ENCODE data around the gene WSCD2.

Gene WSCD2

DNA sequence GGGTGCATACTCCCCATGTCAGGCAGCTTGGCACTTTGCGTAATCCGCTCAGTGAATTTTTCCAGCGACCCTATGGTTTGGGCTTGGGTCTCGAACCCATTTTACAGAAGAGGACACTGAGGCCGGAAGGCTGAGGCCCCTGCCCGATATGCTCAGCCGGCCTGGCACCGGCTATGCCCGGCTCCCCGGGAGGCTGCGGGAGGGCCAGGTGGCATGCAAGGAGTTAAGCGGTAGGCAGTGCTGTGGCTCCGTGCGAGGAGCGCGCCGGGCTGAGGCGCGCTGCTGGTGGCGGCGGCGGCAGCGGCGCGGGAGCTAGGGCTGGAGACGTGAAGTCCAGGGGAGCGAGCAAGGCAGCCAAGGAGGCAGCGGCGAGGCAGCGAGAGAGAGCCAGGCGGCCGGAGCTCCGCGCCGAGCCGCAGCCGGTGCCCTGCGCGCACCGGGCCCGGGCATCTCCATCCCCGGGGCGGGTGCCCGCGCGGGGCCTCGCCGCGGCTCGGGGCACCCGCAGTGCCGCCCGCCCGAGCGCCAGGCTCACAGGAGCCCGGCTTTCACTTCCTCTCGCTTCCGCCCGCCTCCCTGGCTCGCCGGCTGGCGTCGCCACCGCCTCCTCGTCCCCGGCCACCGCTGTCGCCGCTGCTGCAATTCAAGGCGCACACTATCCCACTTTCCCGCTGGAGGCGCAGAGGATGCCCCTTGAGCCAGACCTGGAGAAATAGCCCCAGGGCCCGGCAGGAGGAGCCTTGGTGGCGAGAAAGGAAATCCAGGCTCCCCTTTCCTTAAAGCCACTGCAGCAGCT lies at the start of gene WSCD2:
WSCD2 (plus strand) TSS at position 272 of the 796 bp plus-strand sequence. CDS start 66,545 bp downstream, outside the sequence.
- DNase-seq, result peak in 45 of 56 donors; percentile 7 to 69 (median 33)

DNA sequence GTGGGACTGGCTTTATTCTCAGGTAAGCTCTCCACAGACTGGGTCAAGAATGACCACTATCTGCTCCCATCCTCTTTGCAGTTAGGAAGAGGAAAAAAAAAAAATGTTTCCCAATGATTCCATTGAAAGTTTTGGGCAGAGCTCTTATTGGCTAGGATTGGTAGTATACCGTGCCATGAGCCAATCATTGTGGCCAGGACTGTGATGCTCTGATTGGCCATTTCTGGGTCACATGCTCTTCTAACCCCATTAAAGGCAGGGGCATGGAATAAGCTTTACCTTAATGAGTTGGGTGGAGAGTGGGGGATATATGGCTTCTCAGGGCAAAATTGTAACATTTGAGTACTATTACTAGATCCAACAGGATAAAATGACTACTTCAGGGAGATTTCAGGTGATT lies 49.4 kb upstream of the WSCD2 start:
- DNase-seq, result no peak

DNA sequence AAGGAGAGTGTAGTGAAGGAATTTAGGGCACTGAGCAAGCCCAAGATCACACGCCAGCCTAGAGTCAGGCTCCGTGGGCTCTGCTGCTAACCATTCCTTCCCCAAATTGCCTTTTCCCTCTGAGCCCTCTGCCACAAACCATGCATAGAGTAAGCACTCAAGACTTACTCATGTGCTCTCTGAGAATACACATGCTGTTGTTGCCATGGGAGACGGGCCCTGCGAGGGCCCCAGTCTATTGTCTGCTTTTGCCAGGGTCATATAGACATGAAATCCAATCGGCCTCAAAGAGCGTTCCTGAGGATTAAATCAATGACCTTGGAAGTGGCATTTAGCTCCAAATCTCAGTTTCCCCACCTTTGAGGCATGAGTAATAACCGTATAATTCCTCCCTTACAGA lies 48.7 kb upstream of the WSCD2 start:
- DNase-seq, result no peak

DNA sequence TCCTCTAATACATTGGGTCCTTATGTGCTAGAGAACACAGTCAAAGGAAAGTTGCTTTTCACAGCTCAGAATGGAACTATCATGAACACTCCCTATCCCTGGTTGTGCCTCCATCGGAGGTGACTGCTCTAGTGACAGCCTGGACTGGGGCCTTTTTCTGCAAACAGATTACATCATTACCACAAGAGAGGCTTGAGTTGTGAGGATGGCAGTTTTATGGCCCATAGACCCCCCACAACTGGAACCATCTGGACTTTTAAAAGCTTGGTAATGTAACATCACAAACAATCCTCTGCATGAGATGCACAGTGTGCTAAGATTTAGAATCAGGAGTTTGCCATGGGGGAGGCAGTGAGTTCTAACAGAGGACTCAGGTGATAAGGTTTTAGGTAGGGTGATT lies 46.6 kb upstream of the WSCD2 start:
- DNase-seq, result no peak

DNA sequence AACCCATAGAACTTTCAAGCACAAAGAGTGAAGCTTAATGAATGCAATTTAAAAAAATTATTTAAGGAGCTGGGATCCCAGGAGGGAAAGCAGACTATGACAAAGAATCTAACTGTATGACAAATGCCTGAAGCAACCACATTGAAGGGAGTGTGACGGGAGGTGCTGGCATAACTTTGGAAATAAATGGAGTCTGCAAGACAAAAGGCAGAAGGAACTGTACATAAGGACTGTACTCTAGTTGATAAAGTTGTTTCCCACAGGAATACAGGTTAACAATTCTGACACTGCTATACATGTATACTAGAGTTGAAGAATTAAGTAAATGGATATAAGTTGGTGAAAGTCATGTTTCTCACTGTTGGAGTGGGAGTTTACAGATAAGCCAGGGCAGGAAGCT lies 41.2 kb upstream of the WSCD2 start:
- no peak for DNase-seq

DNA sequence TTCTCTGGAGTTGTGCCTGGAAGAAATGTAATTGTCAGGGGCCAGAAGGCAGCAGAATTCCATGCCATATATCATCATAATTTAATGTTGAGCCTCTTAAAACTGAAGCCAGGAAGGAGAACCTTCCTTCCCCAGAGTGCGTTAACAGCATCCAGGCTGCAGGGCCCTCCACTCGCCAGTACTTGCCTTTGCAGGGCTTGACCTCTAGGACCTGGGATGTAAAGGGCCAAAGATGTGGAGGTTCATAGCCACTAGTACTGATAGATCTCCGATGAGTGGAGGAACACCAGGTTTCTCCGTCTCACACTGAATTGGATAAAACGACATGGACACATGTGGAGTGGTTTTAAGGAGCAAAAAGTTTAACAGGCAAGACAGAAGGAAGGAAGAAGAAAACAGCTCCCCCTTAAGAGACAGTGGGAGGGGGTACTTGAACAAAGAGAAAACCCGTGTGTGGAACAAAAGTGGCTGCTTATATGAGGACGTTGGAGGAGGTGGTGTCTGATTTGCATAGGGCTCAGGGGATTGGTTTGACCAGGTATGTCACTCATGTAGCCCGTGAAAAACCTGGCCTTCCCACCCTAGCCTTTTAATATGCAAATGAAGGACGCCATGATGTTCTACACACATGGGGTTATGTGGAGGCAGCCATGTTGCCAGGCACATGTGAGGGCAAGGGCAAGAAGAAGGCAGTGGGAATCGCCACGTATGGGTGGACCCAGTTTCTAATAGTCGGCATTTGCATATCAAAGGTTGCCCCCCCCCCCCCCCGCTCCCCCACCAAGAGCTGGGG lies 38.8 kb upstream of the WSCD2 start:
- DNase-seq, result no peak

DNA sequence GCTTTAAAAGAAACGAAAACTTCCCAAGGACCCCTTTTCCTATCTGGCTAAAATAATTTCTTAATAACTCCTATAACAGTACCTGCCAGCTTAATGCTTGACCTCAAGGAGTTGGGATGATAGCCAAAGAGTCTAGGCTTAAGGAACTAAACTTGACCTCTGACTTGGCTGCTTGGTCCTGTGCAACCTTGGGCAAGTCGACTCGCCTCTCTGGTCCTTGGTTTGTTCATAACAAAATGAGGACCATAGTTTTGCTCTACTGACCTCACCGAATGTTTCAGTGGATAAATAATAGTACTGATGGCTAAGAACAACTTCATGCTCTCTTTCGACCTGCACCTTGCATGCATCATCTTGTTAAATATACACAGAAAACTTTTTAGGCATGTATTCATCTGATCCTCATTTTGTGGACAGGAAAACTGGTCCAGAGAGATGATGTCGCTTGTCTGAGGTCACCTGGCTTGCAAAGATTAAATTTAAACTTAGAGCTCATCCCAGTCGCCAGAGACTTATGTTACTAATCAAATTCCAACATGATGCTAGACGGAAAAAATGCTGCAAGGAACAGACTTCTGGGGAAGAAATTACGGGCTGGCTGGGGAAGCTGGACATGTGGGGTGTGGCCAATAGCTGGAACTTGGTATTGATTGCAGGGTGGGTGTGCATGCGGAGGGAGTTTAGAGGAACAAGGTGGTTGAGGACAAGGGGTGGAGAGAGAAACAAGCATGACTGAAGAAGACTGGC lies 38.0 kb upstream of the WSCD2 start:
- DNase-seq, result no peak

DNA sequence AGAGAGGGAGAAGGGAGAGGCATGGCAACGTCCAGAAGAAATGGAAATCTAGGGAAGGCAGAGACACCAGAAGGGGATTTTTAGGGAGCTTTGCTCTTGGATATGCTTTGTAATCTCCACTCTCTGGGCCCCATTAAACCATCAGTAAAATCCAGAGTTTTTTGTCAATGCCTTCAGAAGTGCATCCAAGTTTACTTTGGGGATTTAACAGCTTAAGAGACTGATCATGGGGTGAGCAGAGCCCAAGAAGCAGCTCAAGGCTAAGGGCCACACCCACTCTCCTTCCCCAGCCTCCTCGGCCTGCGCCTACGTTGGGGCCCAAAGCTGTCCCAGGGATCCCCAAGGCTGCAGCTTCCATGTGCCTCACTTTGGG lies 37.4 kb upstream of the WSCD2 start:
- no peak for DNase-seq

- DNase-seq, result no peak
Measured at GRCh38 chr12:108093209-108093608, 35.9 kb upstream of the WSCD2 start.

DNA sequence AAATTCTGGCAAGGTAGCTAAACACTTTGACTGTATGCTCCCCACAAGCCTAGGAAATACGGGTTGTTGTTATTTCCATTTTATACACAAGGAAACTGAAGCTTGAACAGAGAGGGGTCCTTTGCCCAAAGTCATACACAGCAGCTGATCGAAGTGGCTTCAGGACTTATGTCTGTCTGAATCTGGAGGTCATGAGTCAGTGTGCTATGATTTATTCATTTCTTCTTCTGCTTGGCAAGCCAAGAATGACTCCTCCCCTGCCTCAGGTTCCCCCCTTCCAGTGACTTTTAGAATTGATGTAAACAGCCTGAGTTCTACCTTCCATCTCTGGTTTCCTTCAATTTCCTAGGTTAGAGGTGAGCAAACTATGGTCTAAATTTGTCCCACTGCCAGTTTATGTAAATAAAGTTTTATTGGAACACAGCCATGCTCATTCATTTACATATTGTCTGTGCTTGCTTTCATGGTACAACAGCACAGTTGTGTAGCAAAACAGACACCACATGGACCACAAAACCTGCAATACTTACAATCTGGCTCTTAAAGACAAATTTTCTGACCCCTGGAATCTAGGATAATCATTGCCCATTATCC lies 34.9 kb upstream of the WSCD2 start:
- no peak for DNase-seq

DNA sequence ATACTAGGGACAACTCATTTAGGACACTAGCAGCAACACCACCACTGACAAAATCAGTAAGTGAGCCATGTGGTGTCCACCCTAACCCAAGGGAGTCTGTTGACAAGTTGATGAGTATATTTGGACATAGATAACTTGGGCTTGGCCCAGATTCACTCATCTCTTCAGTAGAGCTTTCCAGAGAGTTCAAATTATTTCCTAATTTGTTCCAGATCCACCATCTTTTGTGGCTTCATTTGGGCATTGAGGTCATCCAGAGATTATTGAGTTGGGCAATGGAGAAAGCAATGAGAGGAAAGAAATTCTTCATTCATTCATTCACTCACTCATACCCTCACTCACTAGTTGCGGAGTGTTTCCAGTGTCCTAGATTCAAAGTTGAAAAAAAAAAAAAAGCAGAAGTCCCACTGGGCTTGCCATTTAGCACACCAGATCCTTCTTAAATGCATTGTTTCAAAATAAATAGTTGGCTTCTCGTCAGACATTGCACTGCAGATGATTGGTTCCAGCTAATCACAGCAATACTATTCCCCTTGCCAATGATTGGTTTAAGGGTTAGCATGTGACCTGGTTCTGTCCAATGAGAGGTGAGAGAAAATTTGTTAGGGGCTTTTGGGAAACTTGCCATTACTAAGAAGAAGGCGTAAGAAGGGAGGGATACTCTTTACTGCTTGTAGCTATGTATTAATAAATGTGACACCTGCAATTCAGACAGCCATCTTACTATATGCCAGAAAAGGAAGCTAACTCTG lies 31.8 kb upstream of the WSCD2 start:
- no peak for DNase-seq

DNA sequence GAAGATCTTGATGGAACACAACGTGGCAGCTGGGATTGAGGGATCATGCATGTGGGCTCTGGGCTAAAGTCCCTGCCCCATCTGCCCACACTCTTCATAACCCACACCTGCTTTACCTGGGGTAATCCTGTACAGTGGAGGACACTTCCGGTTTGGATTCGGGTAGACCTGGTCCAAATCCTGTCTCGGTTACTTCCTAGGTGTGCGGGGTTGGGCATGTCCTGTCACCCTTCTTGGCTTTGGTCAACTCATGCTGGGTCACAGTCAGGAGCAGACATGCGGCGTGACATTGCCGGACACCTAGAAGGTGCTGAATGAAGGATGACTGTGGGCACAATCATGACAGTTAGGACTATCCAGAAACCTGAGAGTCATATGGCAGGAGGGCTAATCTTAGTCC lies 30.7 kb upstream of the WSCD2 start:
- DNase-seq, result no peak

DNA sequence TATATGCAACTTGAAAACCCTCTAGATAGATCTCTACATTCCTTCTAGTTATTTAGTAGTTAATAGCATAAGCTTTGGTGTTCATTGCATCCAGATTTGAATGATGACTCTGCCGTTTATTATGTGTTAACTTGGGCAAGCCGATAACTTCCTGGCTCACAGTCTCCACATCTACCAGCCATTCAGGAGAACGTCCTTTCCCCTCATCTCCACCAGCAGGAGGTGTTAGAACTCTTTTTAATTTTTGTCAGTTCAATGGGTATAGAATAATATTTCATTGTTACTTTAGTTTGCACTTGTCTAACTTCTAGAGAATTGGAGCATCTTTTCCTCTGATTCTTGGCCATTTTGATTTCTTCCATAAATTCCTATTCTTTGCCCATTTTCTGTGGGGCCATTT lies 30.0 kb upstream of the WSCD2 start:
- no peak for DNase-seq

- DNase-seq, result no peak
Measured at GRCh38 chr12:108099778-108100489, 29.2 kb upstream of the WSCD2 start.

GRCh38 chr12:108101605-108102175 lies 27.4 kb upstream of the WSCD2 start:
- DNase-seq, result no peak

DNA sequence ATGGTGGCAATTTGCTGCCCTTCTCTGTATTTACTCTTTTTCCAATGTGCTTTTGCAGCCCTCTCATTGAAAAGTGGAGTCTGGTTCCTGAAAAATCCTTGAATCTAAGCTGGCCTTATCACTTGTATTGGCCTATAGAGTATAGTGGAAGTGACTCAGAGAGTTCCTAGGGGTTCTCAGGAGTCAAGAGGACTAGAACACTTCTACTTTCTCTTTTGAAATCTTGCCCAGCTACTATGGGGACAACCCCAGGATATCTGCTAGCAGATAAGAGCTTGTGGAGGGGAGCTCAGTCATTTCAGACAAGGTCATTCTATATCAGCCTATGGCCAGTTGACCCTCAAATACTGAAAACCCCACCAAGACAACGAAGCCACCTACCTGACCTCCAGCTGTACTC lies 26.7 kb upstream of the WSCD2 start:
- no peak for DNase-seq

DNA sequence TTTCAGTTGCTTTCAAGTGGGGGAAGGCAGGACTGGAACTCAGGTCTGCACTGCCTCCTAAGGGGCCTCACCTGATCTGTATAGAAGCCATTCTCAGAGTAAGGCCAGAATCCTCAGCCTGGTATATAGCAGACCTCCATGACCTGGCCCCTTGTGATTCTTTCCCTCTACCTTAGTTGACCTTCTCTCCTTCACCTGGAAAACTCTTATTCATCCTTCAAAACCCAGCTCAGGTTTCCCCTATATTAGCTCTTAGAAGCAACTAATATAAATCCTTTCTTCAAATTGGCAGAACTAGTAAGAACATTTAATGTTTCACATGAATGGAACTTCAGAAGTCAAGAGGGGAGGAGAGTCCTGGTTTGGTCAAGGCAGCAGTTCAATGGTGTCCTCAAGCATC lies 26.0 kb upstream of the WSCD2 start:
- no peak for DNase-seq

GRCh38 chr12:108103517-108103916 lies 25.6 kb upstream of the WSCD2 start:
- DNase-seq, result no peak

GRCh38 chr12:108104657-108105056 lies 24.4 kb upstream of the WSCD2 start:
- DNase-seq, result no peak

- no peak for DNase-seq
Measured at GRCh38 chr12:108106599-108106998, 22.5 kb upstream of the WSCD2 start.

Measured in amygdala (tissue), 56 donors.